Upper lobe of left lung (tissue), 4 donors: ENCODE data around the gene KCNT1.

ENCODE experiments used
- CTCF ChIP-seq, 6 experiments: fragments of 450-650 bp in 4 of 6; fragments of 200-600 bp in 2 of 6; sonication (generic) in 2 of 6; IDR thresholded peaks; one replicate each; pipeline ENCODE4 v1.5.1; 2016 to 2019; ENCODE audit warnings: antibody characterized with exemption in 6 of 6
- EP300 ChIP-seq, 4 donors: sonication (generic); formaldehyde crosslinking; IDR thresholded peaks; one replicate each; pipeline ENCODE4 v1.5.1; 2017; ENCODE audit warnings: antibody characterized with exemption in 4 of 4, control low read depth in 2 of 4
- POLR2A ChIP-seq, 4 donors: fragments of 450-650 bp; IDR thresholded peaks; one replicate each; pipeline ENCODE4 v1.5.1; 2016 to 2017; ENCODE audit warnings: antibody characterized with exemption in 4 of 4, mild to moderate bottlenecking in 2 of 4
- POLR2AphosphoS5 ChIP-seq, 2 donors: sonication (generic); formaldehyde crosslinking; IDR thresholded peaks; one replicate each; pipeline ENCODE4 v1.5.1; 2017; ENCODE audit warnings: antibody characterized with exemption in 2 of 2

GRCh38 chr9:135794057-135794335, 92.0 kb downstream of the KCNT1 start:
- TF ChIP-seq CTCF (IDR thresholded peaks at IDR 0.05): no peak
- no peak for TF ChIP-seq EP300 (IDR thresholded peaks at IDR 0.05)
- no peak for TF ChIP-seq POLR2AphosphoS5 (IDR thresholded peaks at IDR 0.05)
- TF ChIP-seq POLR2A (IDR thresholded peaks at IDR 0.05): no peak
